ENCODE data around the gene THAP8. TPM values are rescaled to one million over a fixed set of nuclear protein-coding genes. Genes with fewer than 3 reads are reported as not detected.

The THAP8 gene
- total RNA-seq, 1 donor from 2014 or later = 6.7 TPM

GRCh38 chr19:36028313-36029041 lies 25.6 kb downstream of the THAP8 start:
- Histone ChIP-seq H2AFZ (replicated peaks) (no peak overlapping the region), H3F3A (ENCODE audit: low read depth) (peaks cover 7% of the 10 kb centered on the region), H3K4me3 (no peak overlapping the region), H3K36me3 (no peaks in the 10 kb centered on the region), H3K4me2 (no peak overlapping the region), H4K20me1 (ENCODE audit: low read depth) (peaks cover 8% of the 10 kb centered on the region), H3K27me3 (no peaks in the 10 kb centered on the region), H3K4me1 (peaks cover 7% of the 10 kb centered on the region), H3K79me2 (ENCODE audit: low read depth) (peaks cover 10% of the 10 kb centered on the region), H3K9me3 (ENCODE audit: low read depth) (no peaks in the 10 kb centered on the region), H3K27ac (no peak overlapping the region), H3K9ac (no peak overlapping the region)
- Mint-ChIP-seq H3K36me3 (peaks cover 18% of the 10 kb centered on the region), H3K4me1 (peaks cover 6% of the 10 kb centered on the region), H3K27ac (peak overlapping the region; percentile 23), H3K9me3 (no peaks in the 10 kb centered on the region), H3K4me3 (no peak overlapping the region), H3K27me3 (ENCODE audit: insufficient read depth, low read depth) (peaks cover 2% of the 10 kb centered on the region)
- no peak for DNase-seq (ENCODE audit: low spot score)
- no peak for TF ChIP-seq EZH2phosphoT487 (IDR thresholded peaks at IDR 0.05)
- TF ChIP-seq, protein P1, sequence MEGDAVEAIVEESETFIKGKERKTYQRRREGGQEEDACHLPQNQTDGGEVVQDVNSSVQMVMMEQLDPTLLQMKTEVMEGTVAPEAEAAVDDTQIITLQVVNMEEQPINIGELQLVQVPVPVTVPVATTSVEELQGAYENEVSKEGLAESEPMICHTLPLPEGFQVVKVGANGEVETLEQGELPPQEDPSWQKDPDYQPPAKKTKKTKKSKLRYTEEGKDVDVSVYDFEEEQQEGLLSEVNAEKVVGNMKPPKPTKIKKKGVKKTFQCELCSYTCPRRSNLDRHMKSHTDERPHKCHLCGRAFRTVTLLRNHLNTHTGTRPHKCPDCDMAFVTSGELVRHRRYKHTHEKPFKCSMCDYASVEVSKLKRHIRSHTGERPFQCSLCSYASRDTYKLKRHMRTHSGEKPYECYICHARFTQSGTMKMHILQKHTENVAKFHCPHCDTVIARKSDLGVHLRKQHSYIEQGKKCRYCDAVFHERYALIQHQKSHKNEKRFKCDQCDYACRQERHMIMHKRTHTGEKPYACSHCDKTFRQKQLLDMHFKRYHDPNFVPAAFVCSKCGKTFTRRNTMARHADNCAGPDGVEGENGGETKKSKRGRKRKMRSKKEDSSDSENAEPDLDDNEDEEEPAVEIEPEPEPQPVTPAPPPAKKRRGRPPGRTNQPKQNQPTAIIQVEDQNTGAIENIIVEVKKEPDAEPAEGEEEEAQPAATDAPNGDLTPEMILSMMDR (IDR thresholded peaks at IDR 0.05) = no peak
- TF ChIP-seq EZH2 (IDR thresholded peaks at IDR 0.05) = no peak

DNA sequence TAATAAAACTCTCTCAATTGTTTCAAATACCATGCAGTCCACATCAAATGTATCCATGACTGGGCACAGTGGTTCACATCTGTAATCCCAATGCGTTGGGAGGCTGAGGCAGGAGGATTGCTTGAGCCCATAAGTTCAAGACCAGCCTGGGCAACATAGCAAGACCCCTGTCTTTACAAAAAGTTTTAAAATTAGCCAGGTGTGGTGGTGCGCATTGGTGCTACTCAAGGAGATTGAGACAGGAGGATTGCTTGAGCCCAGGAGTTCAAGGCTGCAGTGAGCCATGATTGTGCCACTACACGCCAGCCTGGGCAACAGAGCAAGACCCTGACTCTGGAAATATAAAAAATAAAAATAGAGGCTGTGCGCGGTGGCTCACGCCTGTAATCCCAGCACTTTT lies 26.4 kb downstream of the THAP8 start:
- Mint-ChIP-seq H3K4me3 (no peak overlapping the region), H3K4me1 (peaks cover 6% of the 10 kb centered on the region), H3K9me3 (no peaks in the 10 kb centered on the region), H3K36me3 (peaks cover 21% of the 10 kb centered on the region), H3K27me3 (ENCODE audit: insufficient read depth, low read depth) (peaks cover 4% of the 10 kb centered on the region), H3K27ac (no peak overlapping the region)
- H3K36me3 ChIP-seq = no peaks in the 10 kb centered on the region
- peaks cover 7% of the 10 kb centered on the region for H3K4me1 ChIP-seq
- no peak overlapping the region for H2AFZ ChIP-seq (replicated peaks)
- H3K9ac ChIP-seq = no peak overlapping the region
- peaks cover 10% of the 10 kb centered on the region for H3K79me2 ChIP-seq (ENCODE audit: low read depth)
- peaks cover 7% of the 10 kb centered on the region for H3F3A ChIP-seq (ENCODE audit: low read depth)
- peaks cover 8% of the 10 kb centered on the region for H4K20me1 ChIP-seq (ENCODE audit: low read depth)
- no peak overlapping the region for H3K4me3 ChIP-seq
- H3K27me3 ChIP-seq = no peaks in the 10 kb centered on the region
- no peak for DNase-seq (ENCODE audit: low spot score)
- TF ChIP-seq EZH2 (IDR thresholded peaks at IDR 0.05) (no peak), EZH2phosphoT487 (IDR thresholded peaks at IDR 0.05) (no peak)
- TF ChIP-seq, protein P1 (IDR thresholded peaks at IDR 0.05) = no peak
- H3K27ac ChIP-seq = no peak overlapping the region
- no peak overlapping the region for H3K4me2 ChIP-seq
- H3K9me3 ChIP-seq (ENCODE audit: low read depth) = no peaks in the 10 kb centered on the region

DNA sequence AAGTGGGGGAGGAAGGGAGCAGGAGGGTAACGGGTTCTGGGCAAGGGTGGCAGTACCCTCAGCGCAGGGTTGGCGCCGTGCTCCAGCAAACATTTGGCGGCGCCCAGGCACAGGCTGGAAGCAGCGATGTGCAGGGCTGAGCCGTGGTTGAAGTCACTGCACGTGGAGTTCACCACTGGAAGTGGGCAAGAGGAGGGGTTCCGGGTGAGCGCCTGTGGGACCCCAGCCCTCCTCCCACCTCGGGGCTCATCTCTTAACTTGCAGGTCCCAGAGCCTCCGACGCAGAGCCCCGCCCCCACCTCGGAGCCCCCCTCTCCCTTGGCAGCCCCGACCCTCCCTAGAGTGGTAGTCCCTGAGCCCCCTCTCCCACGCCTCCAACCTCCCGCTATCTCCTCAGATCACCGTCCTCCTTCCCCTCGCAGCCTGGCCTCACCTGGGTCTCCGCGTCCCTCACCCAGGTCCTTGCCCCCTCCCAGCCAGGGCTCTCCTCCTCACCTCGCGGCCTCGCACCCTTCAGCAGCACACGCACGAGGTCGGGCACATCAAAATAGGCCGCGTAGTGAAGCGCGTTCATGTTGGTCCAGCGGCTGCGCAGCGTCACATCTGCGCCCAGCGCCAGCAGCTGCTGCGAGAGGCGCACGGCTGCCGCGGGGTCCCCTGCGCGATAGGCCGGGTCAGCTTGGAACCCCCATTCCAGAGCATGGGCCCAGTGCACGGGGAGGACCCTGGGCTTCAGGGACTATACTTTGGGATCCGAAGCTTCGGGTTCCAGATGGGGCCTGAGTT lies 27.8 kb downstream of the THAP8 start:
- Histone ChIP-seq H3K27ac (no peak overlapping the region), H3K9me3 (ENCODE audit: low read depth) (no peaks in the 10 kb centered on the region), H3F3A (ENCODE audit: low read depth) (peaks cover 2% of the 10 kb centered on the region), H4K20me1 (ENCODE audit: low read depth) (peaks cover 8% of the 10 kb centered on the region), H3K27me3 (no peaks in the 10 kb centered on the region), H3K79me2 (ENCODE audit: low read depth) (no peaks in the 10 kb centered on the region), H3K4me3 (no peak overlapping the region), H3K36me3 (no peaks in the 10 kb centered on the region), H3K4me2 (no peak overlapping the region), H3K4me1 (peaks cover under 1% of the 10 kb centered on the region), H3K9ac (no peak overlapping the region), H2AFZ (replicated peaks) (no peak overlapping the region)
- Mint-ChIP-seq H3K4me3 (no peak overlapping the region), H3K4me1 (peaks cover under 1% of the 10 kb centered on the region), H3K36me3 (peaks cover 21% of the 10 kb centered on the region), H3K27ac (no peak overlapping the region), H3K9me3 (no peaks in the 10 kb centered on the region), H3K27me3 (ENCODE audit: insufficient read depth, low read depth) (peaks cover 3% of the 10 kb centered on the region)
- no peak for DNase-seq (ENCODE audit: low spot score)
- TF ChIP-seq, protein P1 (IDR thresholded peaks at IDR 0.05) = no peak
- TF ChIP-seq EZH2phosphoT487 (IDR thresholded peaks at IDR 0.05) (no peak), EZH2 (IDR thresholded peaks at IDR 0.05) (no peak)

Data from neural progenitor cell (in vitro differentiated cells).